K562 (cell line): ENCODE results near the gene FHIT.

Experiments used
- CTCF ChIP-seq, 3 experiments: IDR thresholded peaks in 2 of 3; conservative IDR thresholded peaks in 1 of 3; 2 replicates each; pipeline ENCODE4 v1.5.1; 2011 to 2012; ENCODE audit warnings: low read length in 3 of 3, mild to moderate bottlenecking in 3 of 3, control low read depth in 2 of 3, improper control_type of control experiment in 1 of 3, inconsistent platforms in 1 of 3, low read depth in 1 of 3, mixed read lengths in 1 of 3, moderate library complexity in 1 of 3; ENCODE audit not compliant: insufficient read depth in 2 of 3
- ELK1 ChIP-seq: sonication (generic); formaldehyde crosslinking; IDR thresholded peaks from 2 replicates; pipeline ENCODE4 v1.8.1; 2022; ENCODE audit warnings: missing genetic modification reagents
- EP300 ChIP-seq: IDR thresholded peaks from 2 replicates; pipeline ENCODE4 v1.6.1; 2012; ENCODE audit warnings: low read length, improper control_type of control experiment
- GABPA ChIP-seq: fragments of 200-800 bp; sonication (Bioruptor generic); conservative IDR thresholded peaks from 2 replicates; pipeline ENCODE4 v1.6.1; 2016; ENCODE audit warnings: low read depth, missing genetic modification characterization, missing compliant biosample characterization
- GATA2 ChIP-seq: sonication (generic); formaldehyde crosslinking; IDR thresholded peaks from 2 replicates; pipeline ENCODE4 v1.4.0; 2020; ENCODE audit warnings: mild to moderate bottlenecking, missing genetic modification reagents
- GTF2F1 ChIP-seq: IDR thresholded peaks from 2 replicates; pipeline ENCODE4 v1.6.1; 2011; ENCODE audit warnings: low read depth, low read length, improper control_type of control experiment
- MYC ChIP-seq, 2 experiments: fragments of 250-450 bp in 1 of 2; sonication (Bioruptor Pico) in 1 of 2; IDR thresholded peaks; 2 replicates each; pipeline versions ENCODE4 v1.5.1 to v1.6.1; 2012 to 2021; ENCODE audit warnings: low read depth in 2 of 2, borderline replicate concordance in 1 of 2, improper control_type of control experiment in 1 of 2, low read length in 1 of 2, mild to moderate bottlenecking in 1 of 2, moderate library complexity in 1 of 2
- POLR2A ChIP-seq: fragments of 450-650 bp; conservative IDR thresholded peaks from 2 replicates; pipeline ENCODE4 v1.6.1; 2016
- POLR2AphosphoS2 ChIP-seq: IDR thresholded peaks from 2 replicates; pipeline ENCODE4 v1.6.1; 2012; ENCODE audit warnings: low read length, improper control_type of control experiment
- POLR2AphosphoS5 ChIP-seq: IDR thresholded peaks from 2 replicates; pipeline ENCODE4 v1.6.1; 2011; ENCODE audit warnings: mild to moderate bottlenecking, low read depth, low read length, moderate library complexity; ENCODE audit not compliant: control insufficient read depth, insufficient read depth
- ZFP91 ChIP-seq: sonication (generic); formaldehyde crosslinking; IDR thresholded peaks from 2 replicates; pipeline ENCODE4 v1.8.0; 2022; ENCODE audit warnings: mild to moderate bottlenecking, missing genetic modification reagents
- ZNF165 ChIP-seq: fragments of 250-450 bp; sonication (Bioruptor Pico); IDR thresholded peaks from 2 replicates; pipeline ENCODE4 v1.4.0; 2020; ENCODE audit warnings: borderline replicate concordance
- ZNF318 ChIP-seq, 2 experiments: fragments of 450-650 bp; IDR thresholded peaks; 2 replicates each; pipeline ENCODE4 v1.6.1; 2016; ENCODE audit warnings: mild to moderate bottlenecking in 2 of 2, borderline replicate concordance in 1 of 2, low read depth in 1 of 2, moderate library complexity in 1 of 2

GRCh38 chr3:60501314-60501713 is 749.9 kb downstream of the FHIT start:
- TF ChIP-seq CTCF (IDR thresholded peaks at IDR 0.05 in 2 of 3, conservative IDR thresholded peaks at IDR 0.05 in 1 of 3; ENCODE audit: insufficient read depth in 2 of 3, low read depth in 1 of 3, low read length in 3 of 3) (no peak), POLR2A (no peak), POLR2AphosphoS5 (no peak), GABPA (no peak), ZNF318 (IDR thresholded peaks at IDR 0.05; ENCODE audit: borderline replicate concordance in 1 of 2, low read depth in 1 of 2) (no peak), ELK1 (CRISPR knock-in tag) (no peak), ZFP91 (CRISPR knock-in tag) (no peak), GATA2 (CRISPR knock-in tag) (no peak), GTF2F1 (no peak), MYC (IDR thresholded peaks at IDR 0.05; ENCODE audit: low read depth, low read length) (no peak), MYC (CRISPR knock-in tag; IDR thresholded peaks at IDR 0.05; ENCODE audit: borderline replicate concordance, low read depth) (no peak), POLR2AphosphoS2 (no peak), EP300 (no peak), ZNF165 (no peak)
